ENCODE results near the gene SEL1L2. TPM values are rescaled to one million over a fixed set of nuclear protein-coding genes. Genes with fewer than 3 reads are reported as not detected.

The SEL1L2 gene
- total RNA-seq, 4 donors from 2014 or later: not detected

GRCh38 chr20:13858871-13859270, 131.5 kb downstream of the SEL1L2 start:
- Histone ChIP-seq H3K36me3 (no peaks in the 10 kb centered on the region), H3K27ac (no peak overlapping the region), H3K4me1 (no peaks in the 10 kb centered on the region), H3K27me3 (no peaks in the 10 kb centered on the region), H3K9me3 (no peaks in the 10 kb centered on the region), H3K4me3 (no peak overlapping the region)
- DNase-seq: no peak
- intact Hi-C loops (cut with DNase I; ENCODE audit: low total_unique reads): no loop called here
- no peak for TF ChIP-seq POLR2A (IDR thresholded peaks at IDR 0.05)
- TF ChIP-seq EP300 (IDR thresholded peaks at IDR 0.05; ENCODE audit: low read depth): no peak
- no peak for TF ChIP-seq CTCF (IDR thresholded peaks at IDR 0.05)
- TF ChIP-seq POLR2AphosphoS5 (IDR thresholded peaks at IDR 0.05): no peak
- in situ Hi-C loops (cut with MboI; ENCODE audit: low pct_ligation_motif_present in 1 of 4, low pct_unique_long_range_greater_than_20kb in 1 of 4, low sequenced_read_pairs in 3 of 4): no loop called here

GRCh38 chr20:13858439-13858838, 132.0 kb downstream of the SEL1L2 start:
- in situ Hi-C loops (cut with MboI; ENCODE audit: low pct_ligation_motif_present in 1 of 4, low pct_unique_long_range_greater_than_20kb in 1 of 4, low sequenced_read_pairs in 3 of 4): no loop called here
- Histone ChIP-seq H3K9me3 (no peaks in the 10 kb centered on the region), H3K4me1 (no peaks in the 10 kb centered on the region), H3K4me3 (no peak overlapping the region), H3K27me3 (no peaks in the 10 kb centered on the region), H3K27ac (no peak overlapping the region), H3K36me3 (no peaks in the 10 kb centered on the region)
- WGBS, 2 donors (ENCODE audit: low coverage in 1 of 2): 82 to 88% methylated on average over 4 to 5 of the region's 5 CpGs
- DNase-seq: no peak
- intact Hi-C loops (cut with DNase I; ENCODE audit: low total_unique reads): no loop called here
- TF ChIP-seq CTCF (IDR thresholded peaks at IDR 0.05): no peak
- TF ChIP-seq POLR2A (IDR thresholded peaks at IDR 0.05): no peak
- no peak for TF ChIP-seq POLR2AphosphoS5 (IDR thresholded peaks at IDR 0.05)
- TF ChIP-seq EP300 (IDR thresholded peaks at IDR 0.05; ENCODE audit: low read depth): no peak

- WGBS, 2 donors (ENCODE audit: low coverage in 1 of 2): 62 to 78% methylated on average over 5 to 7 of the region's 7 CpGs
- TF ChIP-seq CTCF (IDR thresholded peaks at IDR 0.05) (no peak), POLR2AphosphoS5 (IDR thresholded peaks at IDR 0.05) (no peak), POLR2A (IDR thresholded peaks at IDR 0.05) (no peak), EP300 (IDR thresholded peaks at IDR 0.05; ENCODE audit: low read depth) (no peak)
- in situ Hi-C loops (cut with MboI; ENCODE audit: low pct_ligation_motif_present in 1 of 4, low pct_unique_long_range_greater_than_20kb in 1 of 4, low sequenced_read_pairs in 3 of 4): no loop called here
- intact Hi-C loops (cut with DNase I; ENCODE audit: low total_unique reads): no loop called here
- Histone ChIP-seq H3K27me3 (no peaks in the 10 kb centered on the region), H3K27ac (peak overlapping the region in 2 of 4 donors; percentile 16 to 19), H3K4me1 (no peaks in the 10 kb centered on the region), H3K36me3 (no peaks in the 10 kb centered on the region), H3K4me3 (no peak overlapping the region), H3K9me3 (no peaks in the 10 kb centered on the region)
- DNase-seq: no peak
Observed at GRCh38 chr20:13857961-13858360, 132.5 kb downstream of the SEL1L2 start.

- in situ Hi-C loops (cut with MboI; ENCODE audit: low pct_ligation_motif_present in 1 of 4, low pct_unique_long_range_greater_than_20kb in 1 of 4, low sequenced_read_pairs in 3 of 4): no loop called here
- no peak for DNase-seq
- H3K4me1 ChIP-seq: no peaks in the 10 kb centered on the region
- no peaks in the 10 kb centered on the region for H3K9me3 ChIP-seq
- 44 to 50% methylated on average over 2 to 3 of the region's 3 CpGs for WGBS, 2 donors (ENCODE audit: low coverage in 1 of 2)
- intact Hi-C loops (cut with DNase I; ENCODE audit: low total_unique reads): no loop called here
- H3K36me3 ChIP-seq: no peaks in the 10 kb centered on the region
- no peaks in the 10 kb centered on the region for H3K27me3 ChIP-seq
- TF ChIP-seq POLR2AphosphoS5 (IDR thresholded peaks at IDR 0.05) (no peak), POLR2A (IDR thresholded peaks at IDR 0.05) (no peak), EP300 (IDR thresholded peaks at IDR 0.05; ENCODE audit: low read depth) (no peak), CTCF (IDR thresholded peaks at IDR 0.05) (no peak)
- no peak overlapping the region for H3K4me3 ChIP-seq
- H3K27ac ChIP-seq: peak overlapping the region in 2 of 4 donors; percentile 16 to 19
Observed at GRCh38 chr20:13857304-13857703, 133.1 kb downstream of the SEL1L2 start.
